ENCODE measurements around the gene KDF1.

- TF ChIP-seq CTCF (conservative IDR thresholded peaks at IDR 0.05) (no peak), EZH2 (IDR thresholded peaks at IDR 0.05; ENCODE audit: low read depth) (no peak)
Measured at GRCh38 chr1:26951821-26952497, 8.3 kb downstream of the KDF1 start.

All from PC-9 (cell line).